NCI-H128 (cell line): ENCODE results near the gene LRRC41.
"Not testable (repeated sequence)": the region's sequence is repeated elsewhere in the genome, so short reads cannot be mapped to it uniquely, and the experiment has no call there.

Experiments used
- DNase-seq: peaks from one replicate; lab custom pipeline; 2025; ENCODE audit not compliant: unreplicated experiment; lab: John Stamatoyannopoulos, UW

Gene LRRC41

GRCh38 chr1:46303038-46303871, at the start of gene LRRC41, which contains the start of gene UQCRH:
Gene LRRC41 (minus strand): TSS chr1:46303616. CDS start chr1:46303322, 294 bp downstream.
Gene UQCRH (plus strand): TSS chr1:46303698. CDS start chr1:46303767, 69 bp downstream.
- DNase-seq: peak; percentile 96

GRCh38 chr1:46352363-46352762, 48.9 kb upstream of the LRRC41 start:
- DNase-seq: no peak

GRCh38 chr1:46345281-46345680, 41.9 kb upstream of the LRRC41 start:
- no peak for DNase-seq

- DNase-seq: no peak
Observed at GRCh38 chr1:46344481-46344880, 41.1 kb upstream of the LRRC41 start.

GRCh38 chr1:46343705-46344104, 40.3 kb upstream of the LRRC41 start:
- DNase-seq: no peak

- DNase-seq: no peak
Observed at GRCh38 chr1:46343351-46343695, 39.9 kb upstream of the LRRC41 start.

GRCh38 chr1:46342677-46343350, 39.4 kb upstream of the LRRC41 start:
- DNase-seq: no peak

- no peak for DNase-seq
Observed at GRCh38 chr1:46342084-46342656, 38.8 kb upstream of the LRRC41 start.

- no peak for DNase-seq
Observed at GRCh38 chr1:46341222-46342083, 38.0 kb upstream of the LRRC41 start.

GRCh38 chr1:46340404-46341221, 37.2 kb upstream of the LRRC41 start, which contains the start of gene NSUN4:
Gene NSUN4 (plus strand): TSS chr1:46340807. CDS start chr1:46340827, 20 bp downstream.
- DNase-seq: peak; percentile 88

- not testable (repeated sequence) for DNase-seq
Observed at GRCh38 chr1:46337409-46337808, 34.0 kb upstream of the LRRC41 start.

- no peak for DNase-seq
Observed at GRCh38 chr1:46335081-46335480, 31.7 kb upstream of the LRRC41 start.

GRCh38 chr1:46334030-46334384, 30.6 kb upstream of the LRRC41 start:
- DNase-seq: no peak

- DNase-seq: no peak
Observed at GRCh38 chr1:46333300-46334029, 30.0 kb upstream of the LRRC41 start.

- not testable (repeated sequence) for DNase-seq
Observed at GRCh38 chr1:46331786-46332540, 28.5 kb upstream of the LRRC41 start.

GRCh38 chr1:46330381-46330780, 27.0 kb upstream of the LRRC41 start:
- not testable (repeated sequence) for DNase-seq

- not testable (repeated sequence) for DNase-seq
Observed at GRCh38 chr1:46329807-46330206, 26.4 kb upstream of the LRRC41 start.

GRCh38 chr1:46328182-46328581, 24.8 kb upstream of the LRRC41 start:
- not testable (repeated sequence) for DNase-seq
